GM15510 (cell line): ENCODE data around the gene POLR2M.

Source experiments
- POLR2A ChIP-seq: IDR thresholded peaks from 3 replicates; pipeline ENCODE4 v1.6.1; 2011; ENCODE audit warnings: borderline replicate concordance; ENCODE audit not compliant: insufficient read length; ENCODE audit errors: extremely low read depth

The POLR2M gene

DNA sequence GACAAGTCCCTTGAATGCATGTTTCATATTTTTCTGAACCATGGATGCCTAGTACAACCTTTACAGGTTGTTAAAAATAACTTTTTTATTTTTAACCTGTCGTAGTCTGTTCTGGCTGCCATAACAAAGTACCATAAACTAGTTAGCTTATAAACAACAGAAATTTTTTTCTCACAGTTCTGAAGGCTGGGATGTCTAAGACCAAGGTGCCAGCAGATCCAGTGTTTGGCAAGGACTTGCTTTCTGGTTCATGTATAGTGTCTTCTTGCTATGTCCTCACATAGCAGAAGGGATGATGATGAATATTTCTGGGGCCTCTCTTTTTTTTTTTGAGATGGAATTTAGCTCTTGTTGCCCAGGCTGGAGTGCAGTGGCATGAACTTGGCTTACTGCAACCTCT lies 23.0 kb upstream of the POLR2M start:
- TF ChIP-seq POLR2A = no peak

GRCh38 chr15:57684491-57685151 lies 21.9 kb upstream of the POLR2M start:
- TF ChIP-seq POLR2A = no peak

- no peak for TF ChIP-seq POLR2A
Measured at GRCh38 chr15:57685306-57686095, 21.0 kb upstream of the POLR2M start.

DNA sequence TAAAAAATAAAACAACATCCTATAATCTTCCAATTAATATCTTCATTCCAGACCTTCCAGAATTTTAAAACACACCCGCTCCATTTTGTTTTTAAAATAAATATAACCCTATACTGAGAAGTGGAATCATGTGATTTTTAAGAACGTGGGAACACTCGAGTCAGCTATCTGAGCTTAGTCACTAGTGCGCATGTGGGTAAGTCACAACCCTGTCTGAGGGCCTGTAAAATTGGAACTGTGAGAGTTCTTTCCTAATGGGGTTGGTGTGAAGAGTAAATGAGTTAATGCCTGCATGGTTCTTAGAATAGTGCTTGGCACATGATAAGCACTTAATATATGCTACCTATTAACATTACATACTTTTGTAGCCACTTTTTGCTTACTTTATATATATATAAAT lies 19.9 kb upstream of the POLR2M start:
- TF ChIP-seq POLR2A = no peak

DNA sequence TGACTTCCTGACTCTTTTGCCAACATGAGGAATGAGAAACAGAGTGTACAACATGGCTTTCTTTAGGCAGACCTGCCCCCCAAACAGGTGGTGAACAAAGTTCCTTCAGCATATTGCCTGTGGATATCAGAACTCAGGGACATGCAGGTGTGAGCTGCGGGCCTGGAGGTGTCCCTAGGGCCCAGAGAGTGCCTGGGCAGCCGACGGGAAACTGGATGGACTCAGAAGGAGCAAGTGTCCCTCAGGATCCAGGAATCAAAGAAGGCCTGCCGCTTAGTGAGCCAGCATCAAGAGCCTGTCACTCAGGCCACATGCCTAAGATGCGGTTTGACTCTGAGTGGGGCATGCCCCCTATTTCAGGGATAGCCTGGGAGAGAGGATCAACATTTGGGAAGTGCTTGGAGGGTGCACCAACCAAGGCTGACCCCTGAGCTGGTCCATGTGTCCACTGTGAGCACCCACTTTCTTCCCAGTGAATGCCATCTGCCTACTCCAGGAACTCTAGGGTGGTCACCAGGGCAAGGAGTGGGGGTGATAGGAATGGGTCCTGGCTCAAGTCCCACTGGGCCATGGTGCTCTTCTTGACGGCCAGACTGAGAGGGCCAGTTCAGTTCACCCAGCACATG lies 16.1 kb upstream of the POLR2M start:
- no peak for TF ChIP-seq POLR2A

- no peak for TF ChIP-seq POLR2A
Measured at GRCh38 chr15:57691082-57691481, 15.4 kb upstream of the POLR2M start.

DNA sequence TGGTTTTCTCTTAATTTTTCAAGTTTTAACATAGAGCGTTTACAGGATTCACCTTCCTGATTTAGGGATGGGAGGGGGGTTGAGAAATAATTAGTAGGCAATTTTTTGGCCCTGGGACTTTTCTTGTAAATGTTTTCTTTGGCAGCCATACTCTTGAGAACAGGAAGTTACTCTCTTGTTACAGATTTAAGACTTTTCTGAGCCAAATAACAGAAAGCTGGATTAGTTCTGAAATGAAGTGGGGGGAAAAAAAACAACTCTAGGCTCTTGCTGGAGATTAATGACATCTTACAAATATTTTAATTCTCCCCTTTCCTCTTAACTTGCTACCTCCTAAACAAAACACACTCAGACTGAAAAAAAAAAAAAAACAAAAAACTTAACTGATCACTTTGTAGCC lies 13.8 kb upstream of the POLR2M start:
- no peak for TF ChIP-seq POLR2A

DNA sequence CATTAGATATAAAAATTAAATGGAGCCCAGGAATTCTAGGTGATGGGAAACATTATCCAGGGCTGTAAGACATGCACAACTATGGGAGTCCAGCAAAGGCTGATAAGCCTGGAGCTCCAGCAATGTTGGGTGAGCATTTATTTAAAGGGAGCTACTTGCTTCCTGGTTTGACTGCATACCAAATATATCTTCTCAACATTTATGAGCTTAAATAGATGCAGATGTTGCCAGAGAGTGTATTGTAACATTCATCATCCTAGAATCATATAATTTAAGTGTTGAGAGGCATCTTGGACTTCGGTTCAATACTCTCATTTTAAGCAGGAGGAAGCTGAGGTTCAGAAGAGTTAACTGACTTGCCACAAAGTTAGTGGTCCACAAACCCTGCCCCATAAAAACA lies 12.2 kb upstream of the POLR2M start:
- no peak for TF ChIP-seq POLR2A

GRCh38 chr15:57696146-57696545 lies 10.4 kb upstream of the POLR2M start:
- no peak for TF ChIP-seq POLR2A

- no peak for TF ChIP-seq POLR2A
Measured at GRCh38 chr15:57697588-57697987, 8.9 kb upstream of the POLR2M start.

- no peak for TF ChIP-seq POLR2A
Measured at GRCh38 chr15:57698243-57698642, 8.3 kb upstream of the POLR2M start.

GRCh38 chr15:57698991-57699390 lies 7.5 kb upstream of the POLR2M start:
- no peak for TF ChIP-seq POLR2A

GRCh38 chr15:57703387-57703786 lies 3.1 kb upstream of the POLR2M start:
- no peak for TF ChIP-seq POLR2A

DNA sequence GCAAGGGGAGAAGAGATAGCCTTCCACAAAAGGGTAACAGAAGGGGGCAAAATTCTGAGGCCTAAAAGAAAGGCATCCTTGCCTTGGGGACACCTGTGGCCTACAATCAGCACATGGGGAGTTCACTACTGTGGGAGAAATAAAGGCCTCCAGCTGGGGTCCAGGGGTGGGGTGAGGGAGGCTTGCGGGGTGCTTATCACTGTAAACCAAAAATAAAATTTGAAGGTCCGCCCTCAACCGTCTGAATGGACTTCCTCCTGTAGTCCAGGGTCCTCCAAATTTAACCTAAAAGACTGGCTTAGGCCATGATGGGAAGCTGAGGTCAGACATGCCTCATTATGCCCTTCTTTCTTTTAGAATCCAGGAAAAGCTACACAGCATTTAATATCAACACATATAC lies 2.1 kb upstream of the POLR2M start:
- TF ChIP-seq POLR2A = no peak

- TF ChIP-seq POLR2A = no peak
Measured at GRCh38 chr15:57705746-57706404, 639 bp upstream of the POLR2M start.
